Raji (cell line): Measurements from ENCODE around the gene TEAD1.

ENCODE experiments used
- POLR2A ChIP-seq: IDR thresholded peaks from 2 replicates; pipeline ENCODE4 v1.6.1; 2011; ENCODE audit warnings: low read depth, low read length, control low read depth; ENCODE audit not compliant: insufficient read depth

Gene TEAD1

GRCh38 chr11:12942157-12942556 lies 267.9 kb downstream of the TEAD1 start:
- TF ChIP-seq POLR2A, result no peak

GRCh38 chr11:12943311-12943710 lies 269.1 kb downstream of the TEAD1 start:
- no peak for TF ChIP-seq POLR2A

- TF ChIP-seq POLR2A, result no peak
These were observed 270.7 kb downstream of the TEAD1 start for GRCh38 chr11:12944889-12945288.

GRCh38 chr11:12949453-12949852 lies 275.2 kb downstream of the TEAD1 start:
- TF ChIP-seq POLR2A, result no peak

GRCh38 chr11:12950670-12951069 lies 276.4 kb downstream of the TEAD1 start:
- no peak for TF ChIP-seq POLR2A

- TF ChIP-seq POLR2A, result no peak
These were observed 277.2 kb downstream of the TEAD1 start for GRCh38 chr11:12951376-12951775.

GRCh38 chr11:12952094-12952493 lies 277.9 kb downstream of the TEAD1 start:
- TF ChIP-seq POLR2A, result no peak

GRCh38 chr11:12958986-12959385 lies 284.8 kb downstream of the TEAD1 start:
- no peak for TF ChIP-seq POLR2A

GRCh38 chr11:12961615-12962014 lies 287.4 kb downstream of the TEAD1 start:
- no peak for TF ChIP-seq POLR2A

GRCh38 chr11:12962306-12962705 lies 288.1 kb downstream of the TEAD1 start:
- no peak for TF ChIP-seq POLR2A

GRCh38 chr11:12963051-12963450 lies 288.8 kb downstream of the TEAD1 start:
- no peak for TF ChIP-seq POLR2A

- TF ChIP-seq POLR2A, result no peak
These were observed 289.7 kb downstream of the TEAD1 start for GRCh38 chr11:12963792-12964536.

- TF ChIP-seq POLR2A, result no peak
These were observed 290.4 kb downstream of the TEAD1 start for GRCh38 chr11:12964650-12965049.

GRCh38 chr11:12966002-12966401 lies 291.8 kb downstream of the TEAD1 start:
- TF ChIP-seq POLR2A, result no peak

GRCh38 chr11:12968101-12968500 lies 293.9 kb downstream of the TEAD1 start:
- TF ChIP-seq POLR2A, result no peak

GRCh38 chr11:12968826-12969225 lies 294.6 kb downstream of the TEAD1 start:
- TF ChIP-seq POLR2A, result no peak

- no peak for TF ChIP-seq POLR2A
These were observed 297.7 kb downstream of the TEAD1 start for GRCh38 chr11:12971955-12972354.
